HL-60 (cell line): ENCODE measurements around the gene NEU4.

Source experiments
- DNase-seq, 2 experiments: peaks; one replicate each; pipeline ENCODE4 v3.0.0-alpha.2; 2010 to 2020; ENCODE audit warnings: low read depth in 1 of 2, low spot score in 1 of 2
- H3K27ac ChIP-seq: fragments of 250-450 bp; sonication (Bioruptor Pico); replicated peaks from 2 replicates; pipeline ENCODE4 v1.5.1; 2020; ENCODE audit warnings: mild to moderate bottlenecking, moderate library complexity
- H3K27me3 ChIP-seq: fragments of 250-450 bp; sonication (Bioruptor Pico); 2 replicates; pipeline ENCODE4 v1.5.1; 2021; ENCODE audit warnings: mild to moderate bottlenecking, moderate library complexity; ENCODE audit not compliant: insufficient read depth, poor library complexity, severe bottlenecking
- H3K4me3 ChIP-seq: replicated peaks from 2 replicates; pipeline ENCODE4 v1.5.1; 2011; ENCODE audit warnings: mild to moderate bottlenecking, control low read depth, low read length; ENCODE audit not compliant: insufficient read depth
- CTCF ChIP-seq: IDR thresholded peaks from one replicate; pipeline ENCODE4 v1.5.1; 2011; ENCODE audit warnings: low read length, control low read depth, inconsistent platforms; ENCODE audit not compliant: insufficient read depth
- GABPA ChIP-seq: IDR thresholded peaks from 2 replicates; pipeline ENCODE4 v1.6.1; 2012; ENCODE audit warnings: low read depth
- POLR2AphosphoS5 ChIP-seq: IDR thresholded peaks from 2 replicates; pipeline ENCODE4 v1.6.1; 2012; ENCODE audit warnings: low read depth
- REST ChIP-seq: IDR thresholded peaks from 2 replicates; pipeline ENCODE4 v1.6.1; 2012; ENCODE audit warnings: low read depth; ENCODE audit not compliant: insufficient replicate concordance
- SPI1 ChIP-seq: IDR thresholded peaks from 2 replicates; pipeline ENCODE4 v1.6.1; 2012; ENCODE audit warnings: low read depth, mild to moderate bottlenecking, borderline replicate concordance

The NEU4 gene

GRCh38 chr2:241842067-241842415 lies 33.0 kb downstream of the NEU4 start:
- DNase-seq = no peak
- TF ChIP-seq SPI1 (no peak), GABPA (no peak), POLR2AphosphoS5 (no peak), REST (no peak), CTCF (no peak)
- H3K27ac ChIP-seq = no peak overlapping the region
- peaks cover 11% of the 10 kb centered on the region for H3K27me3 ChIP-seq
- no peak overlapping the region for H3K4me3 ChIP-seq

- Histone ChIP-seq H3K27me3 (peaks cover 10% of the 10 kb centered on the region), H3K4me3 (peak overlapping the region; percentile 1; the same call in 1 of the 2 replicates), H3K27ac (no peak overlapping the region)
- TF ChIP-seq GABPA = no peak
- no peak for TF ChIP-seq REST
- TF ChIP-seq POLR2AphosphoS5 = peak; percentile 17; the same call in 1 of the 2 replicates
- peak; percentile 46 to 58 for DNase-seq
Observed at GRCh38 chr2:241842620-241843211, 33.7 kb downstream of the NEU4 start.

- DNase-seq = no peak
- Histone ChIP-seq H3K27me3 (peaks cover 6% of the 10 kb centered on the region), H3K4me3 (no peak overlapping the region; the same call in 1 of the 2 replicates), H3K27ac (no peak overlapping the region)
- TF ChIP-seq GABPA = no peak
- no peak for TF ChIP-seq POLR2AphosphoS5
- no peak for TF ChIP-seq SPI1
- TF ChIP-seq CTCF = no peak
- no peak for TF ChIP-seq REST
Observed at GRCh38 chr2:241843321-241844065, 34.5 kb downstream of the NEU4 start.
